GM12878 (cell line): ENCODE data around the gene FOXL1. TPM values are rescaled to one million over a fixed set of nuclear protein-coding genes. Genes with fewer than 3 reads are reported as not detected.

ENCODE experiments used
- DPF2 ChIP-seq: fragments of 450-650 bp; IDR thresholded peaks from 2 replicates; pipeline ENCODE4 v1.6.1; 2017; ENCODE audit warnings: mild to moderate bottlenecking
- EGR1 ChIP-seq, 2 experiments: IDR thresholded peaks; 1 replicate in 1 of 2; 2 replicates in 1 of 2; pipeline ENCODE4 v1.6.1; 2011 to 2012; ENCODE audit warnings: low read depth in 2 of 2, low read length in 2 of 2, borderline replicate concordance in 1 of 2, mild to moderate bottlenecking in 1 of 2, moderate library complexity in 1 of 2
- ETV6 ChIP-seq, 2 experiments: fragments of 450-650 bp in 1 of 2; IDR thresholded peaks in 1 of 2; conservative IDR thresholded peaks in 1 of 2; 2 replicates each; pipeline ENCODE4 v1.6.1; 2014; ENCODE audit warnings: antibody characterized with exemption in 1 of 2, borderline replicate concordance in 1 of 2, low read depth in 1 of 2, mild to moderate bottlenecking in 1 of 2, moderate library complexity in 1 of 2
- MXI1 ChIP-seq: fragments of 150-350 bp; IDR thresholded peaks from 2 replicates; pipeline ENCODE4 v1.6.1; 2011; ENCODE audit warnings: low read depth, mild to moderate bottlenecking, inconsistent platforms, low read length, improper control_type of control experiment
- PML ChIP-seq: IDR thresholded peaks from 2 replicates; pipeline ENCODE4 v1.6.1; 2012; ENCODE audit warnings: low read length, inconsistent platforms
- REST ChIP-seq: IDR thresholded peaks from 2 replicates; pipeline ENCODE4 v1.6.1; 2012; ENCODE audit warnings: mild to moderate bottlenecking, low read depth, low read length
- SIN3A ChIP-seq: IDR thresholded peaks from 2 replicates; pipeline ENCODE4 v1.6.1; 2012; ENCODE audit warnings: low read depth, low read length, improper control_type of control experiment
- SIX5 ChIP-seq: IDR thresholded peaks from 2 replicates; pipeline ENCODE4 v1.6.1; 2011; ENCODE audit warnings: mild to moderate bottlenecking, low read depth, low read length, moderate library complexity; ENCODE audit not compliant: severe bottlenecking
- SMAD1 ChIP-seq: fragments of 450-650 bp; IDR thresholded peaks from 2 replicates; pipeline ENCODE4 v1.6.1; 2018; ENCODE audit warnings: mild to moderate bottlenecking, low read depth; ENCODE audit not compliant: partially characterized antibody
- SUZ12 ChIP-seq: fragments of 200-600 bp; sonication (generic); IDR thresholded peaks from one replicate; pipeline ENCODE4 v1.6.1; 2018; ENCODE audit warnings: antibody characterized with exemption, mild to moderate bottlenecking; ENCODE audit not compliant: unreplicated experiment
- polyA plus RNA-seq, 11 experiments: library from polyadenylated mRNA; depleted of rRNA in 4 of 11; unstranded in 6 of 11; stranded (reverse) in 5 of 11; fragments of >200 nt; fragmentation: Nextera tagmentation in 4 of 11; fragmentation: Illumina TruSeq in 1 of 11; extraction: Ambion mirVana in 4 of 11; extraction: Trizol in 1 of 11; gene quantifications; 1 replicate in 1 of 11; 2 replicates in 10 of 11; pipeline versions ENCODE4 v1.2.1 to v1.2.3, GENCODE V29; 2011 to 2016; ENCODE audit warnings: inconsistent platforms in 2 of 11, missing spikeins in 2 of 11, low read depth in 1 of 11
- total RNA-seq, 4 experiments: library from RNA; depleted of rRNA in 3 of 4; stranded (reverse); fragments of >200 nt in 3 of 4; fragmentation: Illumina TruSeq in 1 of 4; extraction: Trizol in 1 of 4; gene quantifications; 2 replicates each; pipeline versions ENCODE4 v1.2.1 to v1.2.3, GENCODE V29; 2013 to 2021
- TF ChIP-seq, protein P1 (sequence below): fragments of 450-650 bp; formaldehyde crosslinking; IDR thresholded peaks from 2 replicates; pipeline ENCODE4 v1.4.0; 2020; ENCODE audit warnings: mild to moderate bottlenecking, moderate library complexity
- TF ChIP-seq, protein P2 (sequence below): IDR thresholded peaks from 2 replicates; pipeline ENCODE4 v1.6.1; 2012; ENCODE audit warnings: improper control_type of control experiment, low read depth, low read length; ENCODE audit not compliant: insufficient replicate concordance
- TF ChIP-seq, protein P3 (sequence below): fragments of 150-350 bp; IDR thresholded peaks from 2 replicates; pipeline ENCODE4 v1.6.1; 2014; ENCODE audit warnings: mild to moderate bottlenecking, low read depth, low read length

Gene FOXL1
- total and polyA plus RNA-seq, 10 of the 15 experiments (the other 5 are each of a cell fraction or from before 2014, with no cell fraction given) = 0.05 TPM; not detected in 9

DNA sequence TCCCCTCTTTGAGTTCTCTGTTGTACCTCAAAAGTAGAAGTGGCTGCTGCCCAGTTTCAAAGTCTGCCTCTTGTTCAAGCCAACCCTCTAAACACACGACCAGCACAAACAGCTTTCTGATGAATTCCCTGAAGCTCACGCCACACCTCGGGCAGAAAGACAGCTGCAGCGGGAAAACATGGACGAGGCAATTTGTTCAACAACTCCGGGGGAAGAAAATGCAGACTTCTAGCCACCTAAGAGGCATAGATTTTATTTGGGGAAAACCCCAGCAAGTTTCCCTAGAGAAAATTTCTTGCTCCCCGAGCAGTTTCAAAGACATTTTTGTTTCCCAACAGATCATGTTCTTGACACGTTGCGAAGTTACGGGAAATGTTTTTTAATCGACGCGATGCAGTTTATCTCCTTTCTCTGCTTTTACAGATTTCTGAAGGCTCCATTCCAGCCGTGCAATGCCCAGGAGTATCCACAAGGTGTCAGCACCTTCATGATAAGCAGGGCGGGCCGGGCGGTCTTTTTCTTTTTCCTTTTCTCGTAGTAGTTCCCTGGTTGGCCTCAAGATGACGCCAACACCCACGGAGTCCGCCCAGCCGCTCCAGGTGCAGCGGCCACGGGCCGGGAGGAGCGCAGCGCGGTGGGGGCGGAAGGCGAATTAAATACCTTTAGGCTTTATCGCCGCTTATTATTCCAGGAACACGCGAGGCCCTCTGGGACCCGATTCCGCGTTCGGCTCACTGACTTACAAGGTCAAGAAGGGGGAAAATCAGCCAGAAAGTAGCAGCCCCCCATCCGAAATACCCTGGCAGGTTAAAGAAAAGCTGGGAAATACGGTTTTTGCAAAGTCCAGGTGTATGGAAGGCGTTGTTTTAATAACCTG is 14.6 kb upstream of the FOXL1 start (continued):
- TF ChIP-seq, protein P1, sequence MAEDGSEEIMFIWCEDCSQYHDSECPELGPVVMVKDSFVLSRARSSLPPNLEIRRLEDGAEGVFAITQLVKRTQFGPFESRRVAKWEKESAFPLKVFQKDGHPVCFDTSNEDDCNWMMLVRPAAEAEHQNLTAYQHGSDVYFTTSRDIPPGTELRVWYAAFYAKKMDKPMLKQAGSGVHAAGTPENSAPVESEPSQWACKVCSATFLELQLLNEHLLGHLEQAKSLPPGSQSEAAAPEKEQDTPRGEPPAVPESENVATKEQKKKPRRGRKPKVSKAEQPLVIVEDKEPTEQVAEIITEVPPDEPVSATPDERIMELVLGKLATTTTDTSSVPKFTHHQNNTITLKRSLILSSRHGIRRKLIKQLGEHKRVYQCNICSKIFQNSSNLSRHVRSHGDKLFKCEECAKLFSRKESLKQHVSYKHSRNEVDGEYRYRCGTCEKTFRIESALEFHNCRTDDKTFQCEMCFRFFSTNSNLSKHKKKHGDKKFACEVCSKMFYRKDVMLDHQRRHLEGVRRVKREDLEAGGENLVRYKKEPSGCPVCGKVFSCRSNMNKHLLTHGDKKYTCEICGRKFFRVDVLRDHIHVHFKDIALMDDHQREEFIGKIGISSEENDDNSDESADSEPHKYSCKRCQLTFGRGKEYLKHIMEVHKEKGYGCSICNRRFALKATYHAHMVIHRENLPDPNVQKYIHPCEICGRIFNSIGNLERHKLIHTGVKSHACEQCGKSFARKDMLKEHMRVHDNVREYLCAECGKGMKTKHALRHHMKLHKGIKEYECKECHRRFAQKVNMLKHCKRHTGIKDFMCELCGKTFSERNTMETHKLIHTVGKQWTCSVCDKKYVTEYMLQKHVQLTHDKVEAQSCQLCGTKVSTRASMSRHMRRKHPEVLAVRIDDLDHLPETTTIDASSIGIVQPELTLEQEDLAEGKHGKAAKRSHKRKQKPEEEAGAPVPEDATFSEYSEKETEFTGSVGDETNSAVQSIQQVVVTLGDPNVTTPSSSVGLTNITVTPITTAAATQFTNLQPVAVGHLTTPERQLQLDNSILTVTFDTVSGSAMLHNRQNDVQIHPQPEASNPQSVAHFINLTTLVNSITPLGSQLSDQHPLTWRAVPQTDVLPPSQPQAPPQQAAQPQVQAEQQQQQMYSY (CRISPR knock-in tag) = no peak
- TF ChIP-seq SIX5 (no peak), SIN3A (no peak), SUZ12 (no peak), DPF2 (no peak), REST (no peak), SMAD1 (no peak), ETV6 (conservative IDR thresholded peaks at IDR 0.05 in 1 of 2, IDR thresholded peaks at IDR 0.05 in 1 of 2; ENCODE audit: borderline replicate concordance in 1 of 2, low read depth in 1 of 2) (no peak), EGR1 (IDR thresholded peaks at IDR 0.05; ENCODE audit: borderline replicate concordance in 1 of 2, low read depth in 2 of 2, low read length in 2 of 2) (no peak), PML (no peak), MXI1 (no peak)
- TF ChIP-seq, protein P2, sequence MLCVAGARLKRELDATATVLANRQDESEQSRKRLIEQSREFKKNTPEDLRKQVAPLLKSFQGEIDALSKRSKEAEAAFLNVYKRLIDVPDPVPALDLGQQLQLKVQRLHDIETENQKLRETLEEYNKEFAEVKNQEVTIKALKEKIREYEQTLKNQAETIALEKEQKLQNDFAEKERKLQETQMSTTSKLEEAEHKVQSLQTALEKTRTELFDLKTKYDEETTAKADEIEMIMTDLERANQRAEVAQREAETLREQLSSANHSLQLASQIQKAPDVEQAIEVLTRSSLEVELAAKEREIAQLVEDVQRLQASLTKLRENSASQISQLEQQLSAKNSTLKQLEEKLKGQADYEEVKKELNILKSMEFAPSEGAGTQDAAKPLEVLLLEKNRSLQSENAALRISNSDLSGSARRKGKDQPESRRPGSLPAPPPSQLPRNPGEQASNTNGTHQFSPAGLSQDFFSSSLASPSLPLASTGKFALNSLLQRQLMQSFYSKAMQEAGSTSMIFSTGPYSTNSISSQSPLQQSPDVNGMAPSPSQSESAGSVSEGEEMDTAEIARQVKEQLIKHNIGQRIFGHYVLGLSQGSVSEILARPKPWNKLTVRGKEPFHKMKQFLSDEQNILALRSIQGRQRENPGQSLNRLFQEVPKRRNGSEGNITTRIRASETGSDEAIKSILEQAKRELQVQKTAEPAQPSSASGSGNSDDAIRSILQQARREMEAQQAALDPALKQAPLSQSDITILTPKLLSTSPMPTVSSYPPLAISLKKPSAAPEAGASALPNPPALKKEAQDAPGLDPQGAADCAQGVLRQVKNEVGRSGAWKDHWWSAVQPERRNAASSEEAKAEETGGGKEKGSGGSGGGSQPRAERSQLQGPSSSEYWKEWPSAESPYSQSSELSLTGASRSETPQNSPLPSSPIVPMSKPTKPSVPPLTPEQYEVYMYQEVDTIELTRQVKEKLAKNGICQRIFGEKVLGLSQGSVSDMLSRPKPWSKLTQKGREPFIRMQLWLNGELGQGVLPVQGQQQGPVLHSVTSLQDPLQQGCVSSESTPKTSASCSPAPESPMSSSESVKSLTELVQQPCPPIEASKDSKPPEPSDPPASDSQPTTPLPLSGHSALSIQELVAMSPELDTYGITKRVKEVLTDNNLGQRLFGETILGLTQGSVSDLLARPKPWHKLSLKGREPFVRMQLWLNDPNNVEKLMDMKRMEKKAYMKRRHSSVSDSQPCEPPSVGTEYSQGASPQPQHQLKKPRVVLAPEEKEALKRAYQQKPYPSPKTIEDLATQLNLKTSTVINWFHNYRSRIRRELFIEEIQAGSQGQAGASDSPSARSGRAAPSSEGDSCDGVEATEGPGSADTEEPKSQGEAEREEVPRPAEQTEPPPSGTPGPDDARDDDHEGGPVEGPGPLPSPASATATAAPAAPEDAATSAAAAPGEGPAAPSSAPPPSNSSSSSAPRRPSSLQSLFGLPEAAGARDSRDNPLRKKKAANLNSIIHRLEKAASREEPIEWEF = no peak
- TF ChIP-seq, protein P3, sequence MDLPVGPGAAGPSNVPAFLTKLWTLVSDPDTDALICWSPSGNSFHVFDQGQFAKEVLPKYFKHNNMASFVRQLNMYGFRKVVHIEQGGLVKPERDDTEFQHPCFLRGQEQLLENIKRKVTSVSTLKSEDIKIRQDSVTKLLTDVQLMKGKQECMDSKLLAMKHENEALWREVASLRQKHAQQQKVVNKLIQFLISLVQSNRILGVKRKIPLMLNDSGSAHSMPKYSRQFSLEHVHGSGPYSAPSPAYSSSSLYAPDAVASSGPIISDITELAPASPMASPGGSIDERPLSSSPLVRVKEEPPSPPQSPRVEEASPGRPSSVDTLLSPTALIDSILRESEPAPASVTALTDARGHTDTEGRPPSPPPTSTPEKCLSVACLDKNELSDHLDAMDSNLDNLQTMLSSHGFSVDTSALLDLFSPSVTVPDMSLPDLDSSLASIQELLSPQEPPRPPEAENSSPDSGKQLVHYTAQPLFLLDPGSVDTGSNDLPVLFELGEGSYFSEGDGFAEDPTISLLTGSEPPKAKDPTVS = peak; percentile 54; the same call in 1 of the 2 replicates
